Liver (tissue), 3 donors: ENCODE measurements around the gene NKAIN2.

ENCODE experiments used
- CTCF ChIP-seq: fragments of 150-350 bp; IDR thresholded peaks from 2 replicates; pipeline ENCODE4 v1.5.1; 2017; ENCODE audit warnings: improper control_type of control experiment, low read depth, low read length; ENCODE audit not compliant: missing input control
- MAX ChIP-seq: IDR thresholded peaks from 2 replicates; pipeline ENCODE4 v1.6.1; 2016; ENCODE audit warnings: antibody characterized with exemption
- REST ChIP-seq: IDR thresholded peaks from 2 replicates; pipeline ENCODE4 v1.6.1; 2016; ENCODE audit warnings: antibody characterized with exemption, mild to moderate bottlenecking
- TAF1 ChIP-seq: conservative IDR thresholded peaks from 2 replicates; pipeline ENCODE4 v1.6.1; 2016; ENCODE audit warnings: antibody characterized with exemption, mild to moderate bottlenecking
- donor health status: healthy.
- donor health status: healthy.

- TF ChIP-seq TAF1 (no peak), REST (no peak), CTCF (no peak), MAX (no peak)
Observed at GRCh38 chr6:124282541-124282940, 478.9 kb downstream of the NKAIN2 start.
